IMR-90 (cell line): ENCODE data around the gene MAS1L. TPM values are rescaled to one million over a fixed set of nuclear protein-coding genes. Genes with fewer than 3 reads are reported as not detected.

Source experiments
- ATAC-seq: fragments of 200-7000 bp; cut with Tn5 transposase; 2 replicates; pipeline ENCODE4 v1.9.1; 2020; ENCODE audit warnings: low read depth, mild to moderate bottlenecking, moderate library complexity
- BruUV-seq: library from RNA; stranded (reverse); fragments of 400-500 nt; replicated peaks from 2 replicates; lab custom pipeline; 2021; lab: Mats Ljungman, UMichigan
- CTCF ChIA-PET: fragments of 300-600 bp; formaldehyde crosslinking; extraction: SDS; loops from one replicate; lab custom pipeline; 2021; ENCODE audit warnings: antibody characterized with exemption; lab: Yijun Ruan, JAX
- POLR2A ChIA-PET: fragments of 300-600 bp; sonication (Branson Sonifier 250); formaldehyde crosslinking; loops from one replicate; lab custom pipeline; 2022; ENCODE audit warnings: antibody characterized with exemption; ENCODE audit not compliant: unreplicated experiment; lab: Charles Lee
- DNase-seq: peaks from one replicate; pipeline ENCODE4 v3.0.0; 2013
- H2AFZ ChIP-seq: replicated peaks from 2 replicates; pipeline ENCODE3; 2013; ENCODE audit warnings: low read length, mild to moderate bottlenecking; ENCODE audit not compliant: poor library complexity
- H2AK5ac ChIP-seq: 2 replicates; pipeline ENCODE4 v1.6.1; 2013; ENCODE audit warnings: low read depth, low read length, inconsistent platforms
- H2AK9ac ChIP-seq: replicated peaks from 2 replicates; pipeline ENCODE3; 2013; ENCODE audit warnings: mild to moderate bottlenecking, low read depth, low read length, moderate library complexity; ENCODE audit not compliant: poor library complexity
- H2BK120ac ChIP-seq: 2 replicates; pipeline ENCODE4 v1.6.1; 2013; ENCODE audit warnings: low read depth, low read length, inconsistent platforms
- H2BK15ac ChIP-seq: 3 replicates; pipeline ENCODE4 v1.6.1; 2013; ENCODE audit warnings: low read depth, low read length, inconsistent platforms
- H2BK20ac ChIP-seq: 2 replicates; pipeline ENCODE4 v1.6.1; 2013; ENCODE audit warnings: low read depth, mild to moderate bottlenecking, inconsistent platforms, low read length, moderate library complexity
- H2BK5ac ChIP-seq: 2 replicates; pipeline ENCODE4 v1.6.1; 2013; ENCODE audit warnings: mild to moderate bottlenecking, low read depth, low read length, inconsistent platforms; ENCODE audit not compliant: poor library complexity, severe bottlenecking
- H3K14ac ChIP-seq: replicated peaks from 2 replicates; pipeline ENCODE4 v1.6.1; 2013; ENCODE audit warnings: low read depth, low read length, inconsistent platforms
- H3K18ac ChIP-seq: 2 replicates; pipeline ENCODE4 v1.6.1; 2013; ENCODE audit warnings: low read depth, low read length, control low read depth
- H3K23ac ChIP-seq: 2 replicates; pipeline ENCODE4 v1.6.1; 2013; ENCODE audit warnings: low read depth, low read length, inconsistent platforms
- H3K27ac ChIP-seq: 2 replicates; pipeline ENCODE4 v1.5.1; 2013; ENCODE audit warnings: mild to moderate bottlenecking, control low read depth, low read length; ENCODE audit not compliant: insufficient read depth
- H3K27me3 ChIP-seq: 2 replicates; pipeline ENCODE4 v1.6.1; 2013; ENCODE audit warnings: low read length; ENCODE audit not compliant: control insufficient read depth, insufficient read depth
- H3K36me3 ChIP-seq: 2 replicates; pipeline ENCODE4 v1.6.1; 2013; ENCODE audit warnings: low read length, mixed read lengths; ENCODE audit not compliant: control insufficient read depth, insufficient read depth
- H3K4ac ChIP-seq: 2 replicates; pipeline ENCODE4 v1.6.1; 2013; ENCODE audit warnings: low read depth, low read length, inconsistent platforms
- H3K4me1 ChIP-seq: 2 replicates; pipeline ENCODE4 v1.6.1; 2013; ENCODE audit warnings: low read length, mixed read lengths; ENCODE audit not compliant: control insufficient read depth, insufficient read depth
- H3K4me2 ChIP-seq: 2 replicates; pipeline ENCODE4 v1.6.1; 2013; ENCODE audit warnings: low read depth, mild to moderate bottlenecking, control low read depth, low read length, moderate library complexity
- H3K4me3 ChIP-seq: 2 replicates; pipeline ENCODE4 v1.5.1; 2013; ENCODE audit warnings: low read depth, mild to moderate bottlenecking, control low read depth, low read length, moderate library complexity; ENCODE audit not compliant: insufficient read depth
- H3K56ac ChIP-seq: 2 replicates; pipeline ENCODE4 v1.6.1; 2013; ENCODE audit warnings: low read length, inconsistent platforms; ENCODE audit not compliant: insufficient read depth; ENCODE audit errors: extremely low read depth
- H3K79me1 ChIP-seq, 2 experiments: 2 replicates each; pipeline ENCODE4 v1.6.1; 2013; ENCODE audit warnings: low read length in 2 of 2, inconsistent platforms in 1 of 2, low read depth in 1 of 2
- H3K9ac ChIP-seq: 2 replicates; pipeline ENCODE4 v1.6.1; 2013; ENCODE audit warnings: low read depth, low read length, control low read depth
- H3K9me1 ChIP-seq: 2 replicates; pipeline ENCODE4 v1.6.1; 2013; ENCODE audit warnings: low read length, inconsistent platforms; ENCODE audit not compliant: insufficient read depth
- H3K9me3 ChIP-seq: 2 replicates; pipeline ENCODE4 v1.6.1; 2013; ENCODE audit warnings: low read length; ENCODE audit not compliant: control insufficient read depth, insufficient read depth
- H4K20me1 ChIP-seq: 2 replicates; pipeline ENCODE4 v1.6.1; 2013; ENCODE audit warnings: low read length, inconsistent platforms; ENCODE audit not compliant: insufficient read depth
- H4K5ac ChIP-seq: 2 replicates; pipeline ENCODE4 v1.6.1; 2013; ENCODE audit warnings: mild to moderate bottlenecking, low read depth, low read length, control low read depth
- H4K8ac ChIP-seq, 2 experiments: 2 replicates each; pipeline ENCODE4 v1.6.1; 2013; ENCODE audit warnings: low read depth in 2 of 2, low read length in 2 of 2, control low read depth in 1 of 2, inconsistent platforms in 1 of 2
- H4K91ac ChIP-seq: 2 replicates; pipeline ENCODE4 v1.6.1; 2013; ENCODE audit warnings: low read depth, low read length, inconsistent platforms; ENCODE audit not compliant: insufficient read depth
- BHLHE40 ChIP-seq: fragments of 150-350 bp; IDR thresholded peaks from 2 replicates; pipeline ENCODE4 v1.6.1; 2016; ENCODE audit warnings: mild to moderate bottlenecking, low read depth, low read length
- CEBPB ChIP-seq: IDR thresholded peaks from 2 replicates; pipeline ENCODE4 v1.6.1; 2012; ENCODE audit warnings: low read depth, low read length, improper control_type of control experiment
- CHD1 ChIP-seq: IDR thresholded peaks from 2 replicates; pipeline ENCODE4 v1.6.1; 2012; ENCODE audit warnings: low read depth, low read length, improper control_type of control experiment
- FOS ChIP-seq: fragments of 150-350 bp; IDR thresholded peaks from 2 replicates; pipeline ENCODE4 v1.6.1; 2016; ENCODE audit warnings: low read depth, low read length
- MAFK ChIP-seq: IDR thresholded peaks from 2 replicates; pipeline ENCODE4 v1.6.1; 2012; ENCODE audit warnings: low read depth, low read length, improper control_type of control experiment
- MAZ ChIP-seq: IDR thresholded peaks from 2 replicates; pipeline ENCODE4 v1.6.1; 2012; ENCODE audit warnings: low read depth, mild to moderate bottlenecking, low read length, improper control_type of control experiment, moderate library complexity, borderline replicate concordance
- MXI1 ChIP-seq: IDR thresholded peaks from 2 replicates; pipeline ENCODE4 v1.6.1; 2012; ENCODE audit warnings: low read depth, mild to moderate bottlenecking, low read length, moderate library complexity, borderline replicate concordance
- NFE2L2 ChIP-seq: fragments of 150-350 bp; IDR thresholded peaks from 2 replicates; pipeline ENCODE4 v1.6.1; 2016; ENCODE audit warnings: low read depth, mild to moderate bottlenecking, low read length
- POLR2A ChIP-seq: IDR thresholded peaks from 2 replicates; pipeline ENCODE4 v1.6.1; 2012; ENCODE audit warnings: mild to moderate bottlenecking, low read depth, low read length
- RAD21 ChIP-seq: IDR thresholded peaks from 2 replicates; pipeline ENCODE4 v1.6.1; 2012; ENCODE audit warnings: low read length, improper control_type of control experiment
- RCOR1 ChIP-seq: IDR thresholded peaks from 2 replicates; pipeline ENCODE4 v1.6.1; 2012; ENCODE audit warnings: mild to moderate bottlenecking, low read length, improper control_type of control experiment; ENCODE audit not compliant: insufficient replicate concordance
- RFX5 ChIP-seq: IDR thresholded peaks from 2 replicates; pipeline ENCODE4 v1.8.0; 2012; ENCODE audit warnings: low read depth, mild to moderate bottlenecking, low read length, moderate library complexity
- SMC3 ChIP-seq: fragments of 150-350 bp; IDR thresholded peaks from 2 replicates; pipeline ENCODE4 v1.6.1; 2016; ENCODE audit warnings: low read depth, mild to moderate bottlenecking, antibody characterized with exemption, low read length, moderate library complexity
- WGBS, 2 experiments: methylation state at CpG; one replicate each; pipeline versions ENCODE4 v1.1.5 to v1.1.7; 2013; ENCODE audit warnings: missing lambda C conversion rate in 2 of 2; ENCODE audit not compliant: insufficient read length in 1 of 2; ENCODE audit errors: extremely low coverage in 2 of 2; 5-methylcytosine and 5-hydroxymethylcytosine counted together
- dilution Hi-C: fragments of 300-500 bp; cut with HindIII; formaldehyde crosslinking; loops from one replicate; pipeline ENCODE4 v1.14.3; 2018; ENCODE audit warnings: low sequenced_read_pairs; ENCODE audit not compliant: unreplicated experiment
- in situ Hi-C: fragments of 300-500 bp; cut with MboI; formaldehyde crosslinking; loops from 3 replicates; pipeline ENCODE4 v1.14.3; 2019; ENCODE audit warnings: low sequenced_read_pairs, inconsistent platforms, mixed read lengths
- intact Hi-C: fragments of 100-400 bp; cut with micrococcal nuclease; formaldehyde crosslinking; loops from 2 replicates; pipeline ENCODE4 v1.10.0; 2022
- polyA plus RNA-seq, 3 experiments: library from polyadenylated mRNA; depleted of rRNA; stranded (reverse); fragments of >200 nt; gene quantifications; 2 replicates each; pipeline ENCODE4 v1.2.3, GENCODE V29; 2012; ENCODE audit warnings: low replicate concordance in 1 of 3
- total RNA-seq: library from RNA; depleted of rRNA; stranded (reverse); fragments of >200 nt; gene quantifications from 2 replicates; pipeline ENCODE4 v1.2.3, GENCODE V29; 2012
- TF ChIP-seq, protein P1 (sequence below): conservative IDR thresholded peaks from 2 replicates; pipeline ENCODE4 v1.5.1; 2012; ENCODE audit warnings: mild to moderate bottlenecking, low read depth, low read length, improper control_type of control experiment
- TF ChIP-seq, protein P2 (sequence below): fragments of 150-350 bp; IDR thresholded peaks from 2 replicates; pipeline ENCODE4 v1.6.1; 2017; ENCODE audit warnings: mild to moderate bottlenecking, antibody characterized with exemption, low read length, low read depth
- TF ChIP-seq, protein P3 (sequence below): fragments of 150-350 bp; IDR thresholded peaks from 2 replicates; pipeline ENCODE4 v1.6.1; 2016; ENCODE audit warnings: low read depth, mild to moderate bottlenecking, low read length, moderate library complexity, borderline replicate concordance

The MAS1L gene
- total and polyA plus RNA-seq, 2 of the 4 experiments (the other 2 are of a cell fraction), result not detected

DNA sequence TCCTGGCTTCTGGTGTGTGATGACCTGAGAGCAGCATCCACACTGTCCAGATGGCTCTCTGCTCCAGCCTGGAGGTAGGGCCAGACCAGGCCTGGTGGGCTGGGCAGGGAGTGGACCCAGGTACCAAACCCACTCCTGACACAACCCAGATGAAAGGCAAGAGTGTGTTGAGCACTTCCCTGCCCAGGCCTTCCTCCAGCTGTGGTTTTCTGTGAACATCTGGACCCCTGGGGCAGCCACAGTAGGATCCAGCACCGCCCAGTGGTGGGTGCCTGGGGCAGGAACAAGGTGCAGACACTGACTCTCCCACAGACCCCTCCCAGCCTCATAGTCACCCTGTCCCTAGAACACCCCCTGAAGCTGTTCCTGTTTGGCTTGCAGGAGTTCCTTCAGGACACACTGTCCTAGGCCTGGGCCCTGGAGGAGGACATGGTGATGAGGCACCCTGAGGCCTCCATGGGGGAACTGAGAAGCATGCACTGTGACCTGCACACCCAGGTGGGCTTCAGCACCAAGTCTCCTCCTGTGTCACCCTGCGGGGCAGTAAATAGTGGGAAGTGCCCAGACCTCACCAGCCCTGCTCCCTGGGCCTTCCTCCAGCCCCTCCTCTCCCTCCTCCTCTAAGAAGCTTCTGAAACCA, 43.0 kb upstream of the MAS1L start:
- no peak overlapping the region for H3K14ac ChIP-seq
- DNase-seq (no peak), ATAC-seq (no peak)
- no peak overlapping the region for H2BK120ac ChIP-seq
- H3K18ac ChIP-seq, result no peak overlapping the region
- no peaks in the 10 kb centered on the region for H3K9me1 ChIP-seq
- dilution Hi-C loops, result no loop called here
- no peaks in the 10 kb centered on the region for H3K4me1 ChIP-seq
- H3K27ac ChIP-seq, result no peak overlapping the region
- TF ChIP-seq SMC3, result no peak
- TF ChIP-seq RAD21, result no peak
- TF ChIP-seq POLR2A, result no peak
- TF ChIP-seq CHD1, result no peak
- no peak for TF ChIP-seq RFX5
- TF ChIP-seq, protein P1, sequence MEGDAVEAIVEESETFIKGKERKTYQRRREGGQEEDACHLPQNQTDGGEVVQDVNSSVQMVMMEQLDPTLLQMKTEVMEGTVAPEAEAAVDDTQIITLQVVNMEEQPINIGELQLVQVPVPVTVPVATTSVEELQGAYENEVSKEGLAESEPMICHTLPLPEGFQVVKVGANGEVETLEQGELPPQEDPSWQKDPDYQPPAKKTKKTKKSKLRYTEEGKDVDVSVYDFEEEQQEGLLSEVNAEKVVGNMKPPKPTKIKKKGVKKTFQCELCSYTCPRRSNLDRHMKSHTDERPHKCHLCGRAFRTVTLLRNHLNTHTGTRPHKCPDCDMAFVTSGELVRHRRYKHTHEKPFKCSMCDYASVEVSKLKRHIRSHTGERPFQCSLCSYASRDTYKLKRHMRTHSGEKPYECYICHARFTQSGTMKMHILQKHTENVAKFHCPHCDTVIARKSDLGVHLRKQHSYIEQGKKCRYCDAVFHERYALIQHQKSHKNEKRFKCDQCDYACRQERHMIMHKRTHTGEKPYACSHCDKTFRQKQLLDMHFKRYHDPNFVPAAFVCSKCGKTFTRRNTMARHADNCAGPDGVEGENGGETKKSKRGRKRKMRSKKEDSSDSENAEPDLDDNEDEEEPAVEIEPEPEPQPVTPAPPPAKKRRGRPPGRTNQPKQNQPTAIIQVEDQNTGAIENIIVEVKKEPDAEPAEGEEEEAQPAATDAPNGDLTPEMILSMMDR, result no peak
- no peak for TF ChIP-seq MAZ
- TF ChIP-seq CEBPB, result no peak
- TF ChIP-seq MXI1, result no peak
- TF ChIP-seq BHLHE40, result no peak
- no peak for TF ChIP-seq RCOR1
- TF ChIP-seq, protein P2, sequence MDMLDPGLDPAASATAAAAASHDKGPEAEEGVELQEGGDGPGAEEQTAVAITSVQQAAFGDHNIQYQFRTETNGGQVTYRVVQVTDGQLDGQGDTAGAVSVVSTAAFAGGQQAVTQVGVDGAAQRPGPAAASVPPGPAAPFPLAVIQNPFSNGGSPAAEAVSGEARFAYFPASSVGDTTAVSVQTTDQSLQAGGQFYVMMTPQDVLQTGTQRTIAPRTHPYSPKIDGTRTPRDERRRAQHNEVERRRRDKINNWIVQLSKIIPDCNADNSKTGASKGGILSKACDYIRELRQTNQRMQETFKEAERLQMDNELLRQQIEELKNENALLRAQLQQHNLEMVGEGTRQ, result no peak
- TF ChIP-seq NFE2L2, result no peak
- TF ChIP-seq, protein P3, sequence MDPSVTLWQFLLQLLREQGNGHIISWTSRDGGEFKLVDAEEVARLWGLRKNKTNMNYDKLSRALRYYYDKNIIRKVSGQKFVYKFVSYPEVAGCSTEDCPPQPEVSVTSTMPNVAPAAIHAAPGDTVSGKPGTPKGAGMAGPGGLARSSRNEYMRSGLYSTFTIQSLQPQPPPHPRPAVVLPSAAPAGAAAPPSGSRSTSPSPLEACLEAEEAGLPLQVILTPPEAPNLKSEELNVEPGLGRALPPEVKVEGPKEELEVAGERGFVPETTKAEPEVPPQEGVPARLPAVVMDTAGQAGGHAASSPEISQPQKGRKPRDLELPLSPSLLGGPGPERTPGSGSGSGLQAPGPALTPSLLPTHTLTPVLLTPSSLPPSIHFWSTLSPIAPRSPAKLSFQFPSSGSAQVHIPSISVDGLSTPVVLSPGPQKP, result no peak
- no peak for TF ChIP-seq MAFK
- TF ChIP-seq FOS, result no peak
- H3K23ac ChIP-seq, result no peak overlapping the region
- H4K91ac ChIP-seq, result no peak overlapping the region
- ChIA-PET POLR2A (interaction anchor here (0.6 kb wide), 1 partner anchor 49 kb away, joined by 3 read pairs; no protein-coding TSS in a partner anchor), CTCF (no interaction called here)
- no peak overlapping the region for H3K4me3 ChIP-seq
- H3K4ac ChIP-seq, result no peak overlapping the region
- no peak overlapping the region for H3K56ac ChIP-seq
- no peak overlapping the region for H2AFZ ChIP-seq
- no peak overlapping the region for H4K8ac ChIP-seq
- no peak overlapping the region for H2BK20ac ChIP-seq
- no CpG with 5 or more reads among the region's 2 CpGs for WGBS, 2 experiments
- no peaks in the 10 kb centered on the region for H3K36me3 ChIP-seq
- H4K20me1 ChIP-seq, result no peaks in the 10 kb centered on the region
- peaks cover 3% of the 10 kb centered on the region; the same call in 1 of the 2 replicates for H3K9me3 ChIP-seq
- no peak overlapping the region for H3K9ac ChIP-seq
- H3K4me2 ChIP-seq, result no peak overlapping the region
- BruUV-seq, result no TSS peak
- no peak overlapping the region for H4K5ac ChIP-seq
- no peaks in the 10 kb centered on the region for H3K27me3 ChIP-seq
- no peak overlapping the region for H2BK15ac ChIP-seq
- H2AK9ac ChIP-seq, result no peak overlapping the region
- H3K79me1 ChIP-seq, result no peaks in the 10 kb centered on the region
- no peak overlapping the region for H2BK5ac ChIP-seq
- intact Hi-C loops, result no loop called here
- no peak overlapping the region for H2AK5ac ChIP-seq
- in situ Hi-C loops, result no loop called here
